Mammary epithelial cell (primary cell): ENCODE results near the gene KIF26A.

Source experiments
- CTCF ChIP-seq, 2 donors: IDR thresholded peaks in 1 of 2; conservative IDR thresholded peaks in 1 of 2; 2 replicates each; pipeline ENCODE4 v1.5.1; 2011 to 2012; ENCODE audit warnings: inconsistent platforms in 2 of 2, low read length in 2 of 2, mild to moderate bottlenecking in 2 of 2, control low read depth in 1 of 2, low read depth in 1 of 2; ENCODE audit not compliant: insufficient read depth in 1 of 2; ENCODE audit errors: extremely low read depth in 1 of 2
- EZH2 ChIP-seq: IDR thresholded peaks from 2 replicates; pipeline ENCODE4 v1.6.1; 2012; ENCODE audit warnings: low read length, inconsistent platforms, borderline replicate concordance

- no peak for TF ChIP-seq CTCF (conservative IDR thresholded peaks at IDR 0.05 in 1 of 2, IDR thresholded peaks at IDR 0.05 in 1 of 2; ENCODE audit: extremely low read depth in 1 of 2, insufficient read depth in 1 of 2, low read depth in 1 of 2, low read length in 2 of 2)
- no peak for TF ChIP-seq EZH2
These were observed 55.6 kb downstream of the KIF26A start for GRCh38 chr14:104194016-104194415.
